GM12865 (cell line): Measurements from ENCODE around the gene TFIP11.

Experiments
- DNase-seq: peaks from one replicate; pipeline ENCODE4 v3.0.0; 2010; ENCODE audit warnings: low read depth
- H3K4me3 ChIP-seq: 2 replicates; pipeline ENCODE4 v1.5.1; 2011; ENCODE audit warnings: mild to moderate bottlenecking, low read depth, low read length, control low read depth
- CTCF ChIP-seq: IDR thresholded peaks from 2 replicates; pipeline ENCODE4 v1.5.1; 2011; ENCODE audit warnings: low read length, control low read depth, low read depth, inconsistent platforms; ENCODE audit not compliant: insufficient read depth; ENCODE audit errors: missing control alignments

TFIP11 gene

GRCh38 chr22:26548303-26548702 is 36.0 kb upstream of the TFIP11 start:
- DNase-seq: no peak
- H3K4me3 ChIP-seq: no peak overlapping the region
- no peak for TF ChIP-seq CTCF

GRCh38 chr22:26547837-26548236 is 35.6 kb upstream of the TFIP11 start:
- DNase-seq: no peak
- H3K4me3 ChIP-seq: no peak overlapping the region
- TF ChIP-seq CTCF: no peak

- no peak for TF ChIP-seq CTCF
- H3K4me3 ChIP-seq: no peak overlapping the region
- DNase-seq: no peak
Observed at GRCh38 chr22:26547426-26547825, 35.2 kb upstream of the TFIP11 start.

- DNase-seq: no peak
- H3K4me3 ChIP-seq: no peak overlapping the region
- TF ChIP-seq CTCF: no peak
Observed at GRCh38 chr22:26546282-26546681, 34.0 kb upstream of the TFIP11 start.

DNA sequence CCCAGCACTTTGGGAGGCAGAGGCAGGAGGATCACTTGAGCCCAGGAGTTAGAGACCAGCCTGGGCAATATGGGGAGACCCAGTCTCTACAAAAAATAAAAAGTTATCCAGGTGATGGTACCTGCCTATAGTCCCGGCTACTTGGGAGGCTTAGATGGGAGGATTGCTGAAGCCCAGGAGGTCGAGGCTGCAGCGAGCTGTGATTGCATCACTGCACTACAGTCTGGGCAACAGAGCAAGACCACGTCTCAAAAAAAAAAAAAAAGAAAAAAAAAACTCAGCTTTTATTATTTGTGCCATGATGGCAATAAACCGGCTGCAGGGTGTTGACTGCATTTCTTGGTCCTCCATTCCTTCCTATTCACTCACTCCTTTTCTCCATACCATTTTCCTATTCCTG is 33.6 kb upstream of the TFIP11 start:
- no peak overlapping the region for H3K4me3 ChIP-seq
- no peak for TF ChIP-seq CTCF
- DNase-seq: no peak

DNA sequence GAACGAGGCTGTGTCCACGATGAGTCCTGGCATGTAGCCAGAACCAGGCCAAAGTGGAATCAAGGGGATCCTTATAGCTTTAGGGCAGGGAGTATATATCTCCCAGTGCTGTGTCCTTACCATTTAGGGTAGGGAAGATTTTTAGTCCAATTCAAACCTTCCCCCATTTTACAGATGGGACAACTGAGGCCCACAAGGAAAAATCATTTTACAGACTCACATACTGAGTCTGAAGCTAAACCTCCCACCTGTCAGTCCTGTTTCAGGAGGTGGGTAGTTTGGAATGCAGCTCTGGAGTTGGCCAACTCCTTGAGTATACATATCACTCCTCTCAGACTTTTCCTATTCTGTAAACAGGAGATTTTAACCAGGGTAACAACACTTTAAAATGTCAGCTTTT is 33.1 kb upstream of the TFIP11 start:
- H3K4me3 ChIP-seq: no peak overlapping the region
- no peak for DNase-seq
- TF ChIP-seq CTCF: no peak

DNA sequence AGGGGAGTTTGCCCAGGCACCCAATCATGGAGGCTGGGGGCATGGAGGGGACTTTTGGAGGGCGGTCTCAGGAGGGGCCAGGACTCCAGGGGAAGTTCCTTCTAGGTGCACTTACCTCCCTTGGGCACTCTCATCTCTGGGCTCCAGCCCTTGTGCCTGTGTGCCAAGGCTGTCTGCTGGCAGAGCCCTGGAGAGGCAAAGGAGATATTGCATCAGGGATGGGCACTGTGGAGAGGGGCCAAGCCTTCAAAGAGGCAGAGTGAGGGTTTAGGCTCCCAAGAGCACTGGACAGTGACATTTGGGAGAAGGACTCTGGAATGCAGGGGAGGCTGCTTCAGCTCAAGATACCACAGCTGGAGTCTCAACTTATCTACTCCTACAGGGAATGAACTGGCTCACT is 32.2 kb upstream of the TFIP11 start:
- no peak for TF ChIP-seq CTCF
- no peak for DNase-seq
- H3K4me3 ChIP-seq: no peak overlapping the region
